GM18511 (cell line): ENCODE data around the gene SREBF2.

ENCODE experiments used
- ATAC-seq: cut with Tn5 transposase; IDR thresholded peaks from one replicate; pipeline ENCODE4 v1.9.1; 2021; ENCODE audit warnings: mild to moderate bottlenecking, moderate library complexity; ENCODE audit not compliant: unreplicated experiment

Gene SREBF2

GRCh38 chr22:41917903-41918791 is 85.2 kb downstream of the SREBF2 start:
- no peak for ATAC-seq

GRCh38 chr22:41919357-41920224 is 86.7 kb downstream of the SREBF2 start:
- ATAC-seq, result peak; percentile 58

- peak; percentile 32 for ATAC-seq
These were observed 87.5 kb downstream of the SREBF2 start for GRCh38 chr22:41920271-41920976.

- ATAC-seq, result no peak
These were observed 89.4 kb downstream of the SREBF2 start for GRCh38 chr22:41922328-41922727.

DNA sequence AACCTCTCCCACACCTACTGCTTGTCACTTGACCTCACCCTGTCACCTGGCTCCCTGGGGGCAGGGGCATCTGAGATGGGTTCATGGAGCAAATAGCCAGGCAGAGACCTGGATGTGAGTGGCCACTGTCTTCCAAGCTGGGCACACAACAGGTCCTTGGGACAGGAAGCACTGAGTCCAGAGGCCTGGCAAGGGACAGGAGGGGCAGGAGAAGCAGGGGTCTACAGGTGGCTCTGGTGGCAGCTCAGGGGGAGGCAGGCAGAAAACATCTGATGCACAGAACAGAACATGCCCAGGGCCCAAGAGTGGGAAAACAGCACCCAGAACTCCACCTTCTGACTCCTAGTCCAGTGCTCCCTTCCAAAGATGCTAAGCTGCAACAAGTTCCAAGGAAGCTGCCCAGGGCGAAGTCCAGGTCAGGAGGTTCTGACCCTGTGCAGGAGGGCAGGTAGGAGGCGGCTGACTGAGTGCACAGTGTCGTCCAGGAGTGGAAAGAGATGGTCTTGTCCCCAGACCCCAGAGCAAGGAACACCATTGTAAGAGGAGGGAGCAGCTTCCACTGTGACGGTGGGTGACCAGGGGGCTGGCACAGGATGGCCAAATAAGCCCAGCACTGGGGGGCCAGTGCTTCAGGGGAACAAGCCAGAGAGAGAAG is 90.2 kb downstream of the SREBF2 start:
- no peak for ATAC-seq

DNA sequence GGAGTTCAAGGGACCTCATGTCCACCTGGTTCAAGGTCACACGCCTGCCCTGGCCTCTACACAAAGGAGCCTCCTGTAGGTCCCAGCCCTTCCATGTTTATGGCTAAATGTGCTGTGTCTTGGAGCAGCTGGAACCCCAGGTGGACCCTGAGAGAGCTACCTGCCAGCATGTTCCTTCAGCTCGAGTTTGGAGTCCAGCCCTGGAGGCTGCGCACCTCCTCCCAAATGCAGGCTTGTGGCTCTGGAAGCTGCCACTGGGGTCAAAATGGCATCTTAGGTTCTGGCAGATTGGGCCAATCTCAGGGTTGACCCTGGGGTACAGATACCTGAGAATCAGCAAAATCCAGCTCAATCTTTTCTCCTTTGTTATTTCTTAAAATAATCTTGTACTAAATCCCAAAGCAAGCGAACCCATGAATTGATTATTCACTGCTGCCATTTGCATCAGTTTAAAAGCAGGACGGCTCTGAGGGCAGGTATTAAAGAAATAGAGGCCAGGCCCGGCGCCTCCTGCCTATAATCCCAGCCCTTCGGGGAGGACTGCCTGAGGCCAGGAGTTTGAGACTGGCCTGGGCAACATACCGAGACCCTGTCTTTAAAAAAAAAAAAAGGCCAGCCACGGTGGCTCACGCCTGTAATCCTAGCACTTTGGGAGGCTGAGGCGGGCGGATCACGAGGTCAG is 90.8 kb downstream of the SREBF2 start:
- no peak for ATAC-seq

DNA sequence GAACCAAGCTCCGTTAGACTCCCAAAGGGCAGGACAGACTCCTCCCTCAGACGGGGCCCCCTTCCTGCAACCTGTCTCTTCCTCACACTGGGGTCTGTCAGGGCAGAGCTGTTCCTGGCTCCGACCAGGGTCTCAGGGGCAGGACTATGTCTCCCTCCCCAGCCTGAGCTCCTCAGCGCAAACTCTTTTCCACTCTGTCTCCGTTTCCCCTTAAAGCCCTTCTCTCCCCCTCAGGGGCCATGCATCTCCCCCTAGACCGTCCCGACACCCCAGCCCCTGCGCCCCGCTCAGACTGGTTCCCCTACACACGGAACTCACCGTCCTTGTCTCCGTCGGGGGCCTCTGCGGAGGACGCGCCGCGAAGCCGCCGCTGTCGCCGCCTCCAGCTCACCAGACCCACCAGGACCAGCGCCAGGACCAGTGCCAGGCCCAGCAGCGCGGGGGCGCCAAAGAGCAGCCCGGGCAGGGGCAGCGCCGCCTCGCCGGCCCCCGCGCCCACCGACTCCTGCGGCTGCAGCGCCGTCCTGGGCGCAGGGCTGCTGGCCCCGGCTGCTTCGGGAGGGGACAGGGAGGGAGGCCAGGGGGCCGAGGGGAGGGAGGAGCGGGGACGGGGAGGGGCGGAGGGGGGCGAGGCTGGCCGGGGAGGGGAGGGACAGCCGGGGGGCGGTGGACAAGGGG is 93.0 kb downstream of the SREBF2 start:
- ATAC-seq, result peak; percentile 45

DNA sequence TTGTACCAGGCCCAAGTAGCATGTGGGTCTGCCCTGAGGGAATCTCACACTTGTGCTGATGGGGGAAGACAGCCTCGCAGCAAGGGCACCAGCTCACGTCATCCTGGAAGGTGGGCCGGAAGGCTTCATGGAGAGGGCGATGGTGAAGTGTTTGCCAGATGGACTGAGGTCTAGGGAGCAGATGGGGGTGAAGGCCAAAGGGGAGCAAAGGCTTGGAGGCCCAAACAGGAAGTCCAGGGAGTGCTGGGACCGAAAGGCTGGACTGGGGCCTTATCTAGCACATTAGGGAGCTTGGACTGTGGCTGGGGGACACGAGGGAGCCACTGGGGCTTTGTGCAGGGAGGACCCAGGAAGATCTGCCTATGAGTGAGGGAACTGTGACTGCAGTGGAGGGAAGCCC is 94.9 kb downstream of the SREBF2 start:
- no peak for ATAC-seq

GRCh38 chr22:41928593-41929417 is 95.9 kb downstream of the SREBF2 start:
- ATAC-seq, result no peak

DNA sequence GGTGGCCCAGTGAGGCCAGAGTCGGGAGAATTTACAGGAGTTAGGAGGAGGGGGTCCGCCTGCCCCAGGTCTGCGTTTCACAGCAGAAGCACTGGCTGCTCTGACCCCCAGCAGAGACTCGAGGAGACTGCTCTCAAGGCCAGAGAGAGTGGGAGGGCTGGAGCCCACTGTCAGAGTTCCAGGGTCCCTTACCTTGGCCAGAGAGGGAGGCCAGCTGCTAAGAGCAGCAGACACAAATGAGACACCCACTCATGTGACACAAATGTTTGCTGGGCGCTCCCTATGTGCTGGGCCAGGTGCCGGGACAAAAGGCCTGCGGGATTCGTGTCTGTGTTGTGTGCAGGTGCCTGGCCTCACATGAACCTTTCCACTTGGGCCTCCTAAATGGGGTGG is 96.5 kb downstream of the SREBF2 start:
- no peak for ATAC-seq

DNA sequence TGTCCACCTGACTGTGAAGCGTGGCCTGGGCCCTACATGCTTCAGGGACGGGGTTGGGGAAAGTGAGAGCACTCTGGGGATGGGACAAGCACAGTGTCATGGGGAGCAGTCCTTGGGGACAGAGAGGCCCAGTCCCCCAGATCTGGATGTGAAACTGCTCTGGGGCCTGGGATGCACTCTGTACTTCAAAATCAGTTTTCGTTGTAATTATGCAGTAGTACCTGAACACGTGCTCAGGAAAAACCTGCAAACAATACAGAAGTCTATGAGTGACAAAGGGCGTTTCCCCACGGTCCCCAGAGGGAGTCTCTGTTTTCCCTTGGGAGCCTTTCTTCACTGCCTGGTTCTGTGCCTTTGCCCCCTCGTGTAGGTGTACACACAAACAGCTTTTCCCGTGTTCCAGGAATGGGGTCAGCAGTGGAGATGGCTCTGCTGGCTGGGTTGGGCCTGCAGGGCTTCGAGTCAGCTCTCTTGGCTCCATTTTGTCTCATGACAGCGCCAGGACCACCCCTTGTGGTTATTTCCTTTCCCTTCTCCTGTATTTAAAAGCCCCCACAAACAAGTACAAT is 98.9 kb downstream of the SREBF2 start:
- ATAC-seq, result no peak

DNA sequence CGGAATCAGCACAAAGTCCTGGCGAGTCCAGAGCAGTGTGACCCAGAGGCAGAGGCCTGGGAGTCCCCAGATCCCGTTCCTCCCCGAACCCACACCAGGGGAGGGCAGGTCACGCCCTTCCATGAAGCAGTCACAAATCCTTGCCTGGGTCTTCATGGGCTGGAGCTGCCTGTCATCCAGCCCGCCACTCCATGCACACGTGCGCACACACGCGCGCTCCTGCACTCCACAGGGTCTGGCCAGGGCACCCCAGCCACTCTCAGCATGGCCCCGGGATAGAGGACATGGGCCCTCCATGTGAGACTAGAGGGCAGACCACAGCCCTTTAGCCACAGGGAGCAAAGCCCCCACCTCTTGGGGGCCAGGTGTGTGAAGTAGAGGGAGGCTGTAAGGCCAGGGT is 99.4 kb downstream of the SREBF2 start:
- no peak for ATAC-seq

DNA sequence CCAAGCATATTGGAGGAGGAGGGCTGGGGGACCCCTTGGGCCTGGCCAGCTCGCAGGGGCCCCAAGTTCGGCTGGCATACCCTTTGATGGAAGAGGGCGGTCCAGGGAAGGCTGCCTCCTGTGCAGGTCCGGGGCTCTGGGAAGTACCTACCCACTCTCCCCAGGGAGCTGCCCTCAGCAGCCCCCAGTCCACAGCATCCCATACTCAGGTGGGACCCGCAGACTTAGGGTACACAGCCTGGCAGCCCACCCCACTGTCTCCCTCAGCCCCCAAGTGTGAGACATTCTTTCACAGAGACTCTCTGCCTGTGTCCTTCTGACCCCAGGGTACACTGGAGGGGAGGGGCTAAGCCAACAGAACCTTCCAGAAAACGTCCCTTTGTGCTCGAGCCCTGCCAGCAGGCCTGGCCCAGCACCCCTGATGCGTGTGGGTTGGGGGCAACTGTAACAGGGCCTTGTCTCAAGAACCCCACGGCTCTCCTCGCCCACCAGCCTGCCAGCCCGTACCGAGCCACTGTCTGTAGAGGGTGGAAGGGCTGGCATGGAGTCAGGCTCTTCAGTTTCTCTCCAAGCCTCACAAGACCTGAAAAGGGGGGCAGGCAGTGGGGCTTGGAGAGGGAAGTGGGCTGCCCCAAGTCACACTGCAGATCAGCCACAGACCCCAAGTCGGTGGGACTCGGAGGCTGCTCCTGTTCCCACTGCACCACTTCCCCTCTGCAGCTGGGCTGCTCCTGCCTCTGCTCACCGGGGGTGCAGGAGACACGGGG is 100.7 kb downstream of the SREBF2 start:
- ATAC-seq, result no peak

GRCh38 chr22:41934284-41935014 is 101.5 kb downstream of the SREBF2 start:
- ATAC-seq, result no peak

DNA sequence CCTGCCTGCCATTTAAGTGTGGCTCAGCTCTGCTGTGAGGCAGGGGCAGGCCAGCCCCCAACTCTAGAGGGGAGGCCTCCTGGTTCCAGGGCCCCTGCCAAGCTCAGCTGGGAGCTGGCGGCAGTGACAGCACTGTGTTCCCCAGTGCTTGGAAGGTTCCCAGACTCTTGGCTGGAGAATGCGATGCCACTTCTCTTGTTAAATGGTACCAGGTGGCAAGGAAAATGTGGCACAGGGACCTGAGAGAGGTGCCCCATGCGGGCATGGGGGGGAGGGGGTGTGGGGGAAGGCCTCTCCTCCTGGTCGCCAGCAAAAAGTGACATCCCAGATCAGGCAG is 102.1 kb downstream of the SREBF2 start:
- ATAC-seq, result no peak

- ATAC-seq, result no peak
These were observed 102.6 kb downstream of the SREBF2 start for GRCh38 chr22:41935509-41935908.

- ATAC-seq, result no peak
These were observed 103.9 kb downstream of the SREBF2 start for GRCh38 chr22:41936894-41937169.
